Ectodermal cell (in vitro differentiated cells): ENCODE measurements around the gene CCDC144A. TPM values are rescaled to one million over a fixed set of nuclear protein-coding genes. Genes with fewer than 3 reads are reported as not detected.
"Not testable (repeated sequence)": the region's sequence is repeated elsewhere in the genome, so short reads cannot be mapped to it uniquely, and the experiment has no call there.

Experiments
- H3K27ac ChIP-seq: 2 replicates; pipeline ENCODE4 v1.7.0; 2013; ENCODE audit warnings: mild to moderate bottlenecking, low read depth, low read length; ENCODE audit not compliant: insufficient read depth, poor library complexity, severe bottlenecking
- H3K27me3 ChIP-seq: 2 replicates; pipeline ENCODE4 v1.7.0; 2013; ENCODE audit warnings: mild to moderate bottlenecking, low read length; ENCODE audit not compliant: insufficient read depth, control insufficient read depth, poor library complexity, severe bottlenecking
- H3K36me3 ChIP-seq: one replicate; pipeline ENCODE4 v1.7.0; 2013; ENCODE audit warnings: low read length; ENCODE audit not compliant: control insufficient read depth, insufficient read depth
- H3K4me1 ChIP-seq: one replicate; pipeline ENCODE4 v1.7.0; 2013; ENCODE audit warnings: low read length; ENCODE audit not compliant: control insufficient read depth, insufficient read depth
- H3K4me3 ChIP-seq: 2 replicates; pipeline ENCODE4 v1.7.0; 2013; ENCODE audit warnings: low read depth, low read length, control low read depth; ENCODE audit not compliant: insufficient read depth
- H3K9me3 ChIP-seq: 2 replicates; pipeline ENCODE4 v1.7.0; 2013; ENCODE audit warnings: mild to moderate bottlenecking, low read length, moderate library complexity; ENCODE audit not compliant: control insufficient read depth
- WGBS, 2 experiments: methylation state at CpG; one replicate each; pipeline ENCODE4 v1.1.7; 2013; ENCODE audit warnings: missing lambda C conversion rate in 2 of 2; 5-methylcytosine and 5-hydroxymethylcytosine counted together
- polyA plus RNA-seq, 4 experiments: library from polyadenylated mRNA; stranded (reverse); fragments of 50-300 nt; gene quantifications; one replicate each; pipeline ENCODE4 v1.2.3, GENCODE V29; 2013

Gene CCDC144A, protein sequence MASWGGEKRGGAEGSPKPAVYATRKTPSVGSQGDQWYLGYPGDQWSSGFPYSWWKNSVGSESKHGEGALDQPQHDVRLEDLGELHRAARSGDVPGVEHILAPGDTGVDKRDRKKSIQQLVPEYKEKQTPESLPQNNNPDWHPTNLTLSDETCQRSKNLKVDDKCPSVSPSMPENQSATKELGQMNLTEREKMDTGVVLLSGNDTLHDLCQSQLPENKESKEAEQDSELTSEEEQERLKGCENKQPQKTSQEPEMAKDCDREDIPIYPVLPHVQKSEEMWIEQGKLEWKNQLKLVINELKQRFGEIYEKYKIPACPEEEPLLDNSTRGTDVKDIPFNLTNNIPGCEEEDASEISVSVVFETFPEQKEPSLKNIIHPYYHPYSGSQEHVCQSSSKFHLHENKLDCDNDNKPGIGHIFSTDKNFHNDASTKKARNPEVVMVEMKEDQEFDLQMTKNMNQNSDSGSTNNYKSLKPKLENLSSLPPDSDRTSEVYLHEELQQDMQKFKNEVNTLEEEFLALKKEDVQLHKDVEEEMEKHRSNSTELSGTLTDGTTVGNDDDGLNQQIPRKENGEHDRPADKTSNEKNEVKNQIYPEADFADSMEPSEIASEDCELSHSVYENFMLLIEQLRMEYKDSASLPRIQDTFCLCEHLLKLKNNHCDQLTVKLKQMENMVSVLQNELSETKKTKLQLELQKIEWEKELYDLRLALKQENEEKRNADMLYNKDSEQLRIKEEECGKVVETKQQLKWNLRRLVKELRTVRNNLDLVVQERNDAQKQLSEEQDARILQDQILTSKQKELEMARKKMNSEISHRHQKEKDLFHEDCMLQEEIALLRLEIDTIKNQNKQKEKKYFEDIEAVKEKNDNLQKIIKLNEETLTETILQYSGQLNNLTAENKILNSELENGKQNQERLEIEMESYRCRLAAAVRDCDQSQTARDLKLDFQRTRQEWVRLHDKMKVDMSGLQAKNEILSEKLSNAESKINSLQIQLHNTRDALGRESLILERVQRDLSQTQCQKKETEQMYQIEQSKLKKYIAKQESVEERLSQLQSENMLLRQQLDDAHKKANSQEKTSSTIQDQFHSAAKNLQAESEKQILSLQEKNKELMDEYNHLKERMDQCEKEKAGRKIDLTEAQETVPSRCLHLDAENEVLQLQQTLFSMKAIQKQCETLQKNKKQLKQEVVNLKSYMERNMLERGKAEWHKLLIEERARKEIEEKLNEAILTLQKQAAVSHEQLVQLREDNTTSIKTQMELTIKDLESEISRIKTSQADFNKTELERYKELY (N-terminal part only)
- 1.6 TPM for polyA plus RNA-seq (2013, experiment 1 of 4)
- 1.4 TPM for polyA plus RNA-seq (2013, experiment 2 of 4)
- polyA plus RNA-seq (2013, experiment 3 of 4), result 1.1 TPM
- 1.1 TPM for polyA plus RNA-seq (2013, experiment 4 of 4)

- not testable (repeated sequence) for H3K4me3 ChIP-seq, H3K36me3 ChIP-seq, H3K27ac ChIP-seq, H3K9me3 ChIP-seq, H3K27me3 ChIP-seq, H3K4me1 ChIP-seq
- WGBS, 2 experiments, result 91 to 93% methylated on average over 33 of the region's 33 CpGs
Measured at GRCh38 chr17:16689731-16690281, at the start of gene CCDC144A. CCDC144A (plus strand) TSS chr17:16690241; CDS start chr17:16690401, 160 bp downstream.

DNA sequence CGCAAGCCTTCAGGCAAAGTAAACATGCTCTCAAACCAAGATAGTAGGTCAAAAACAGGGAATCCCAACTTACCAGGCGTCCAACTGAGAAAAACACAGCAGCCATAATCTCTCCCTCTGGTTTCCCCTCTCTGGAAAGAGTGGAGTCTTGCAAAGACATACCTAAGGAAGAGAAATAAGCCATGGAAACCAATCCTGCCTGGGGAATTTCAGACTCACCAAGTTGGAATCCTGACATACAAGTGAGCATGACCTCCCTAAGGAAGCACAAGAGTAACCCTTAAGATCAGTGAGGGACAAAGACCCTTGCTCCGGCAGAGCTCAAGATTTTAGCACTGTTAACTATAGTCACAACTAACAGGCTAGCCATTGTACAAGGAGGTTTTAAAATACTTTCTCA, 40.5 kb upstream of the CCDC144A start:
- WGBS, 2 experiments, result 86 to 91% methylated on average over 3 of the region's 3 CpGs
- H3K36me3 ChIP-seq, result no peaks in the 10 kb centered on the region

GRCh38 chr17:16652252-16652651, 37.8 kb upstream of the CCDC144A start:
- no peak overlapping the region for H3K4me3 ChIP-seq
- no peak overlapping the region for H3K27ac ChIP-seq
- H3K27me3 ChIP-seq, result no peaks in the 10 kb centered on the region
- H3K36me3 ChIP-seq, result no peaks in the 10 kb centered on the region
- no peaks in the 10 kb centered on the region for H3K9me3 ChIP-seq
- peaks cover 4% of the 10 kb centered on the region for H3K4me1 ChIP-seq
- 94 to 96% methylated on average over 3 of the region's 4 CpGs for WGBS, 2 experiments

More for the DNA sequence above, 40.5 kb upstream of the CCDC144A start:
- H3K4me3 ChIP-seq, result no peak overlapping the region
- no peak overlapping the region for H3K27ac ChIP-seq
- no peaks in the 10 kb centered on the region for H3K27me3 ChIP-seq
- peaks cover 4% of the 10 kb centered on the region for H3K4me1 ChIP-seq
- H3K9me3 ChIP-seq, result no peaks in the 10 kb centered on the region

- WGBS, 2 experiments, result 33 to 44% methylated on average over 8 of the region's 8 CpGs
- Histone ChIP-seq H3K27me3 (no peaks in the 10 kb centered on the region), H3K36me3 (no peaks in the 10 kb centered on the region), H3K4me3 (peak overlapping the region; percentile 45), H3K9me3 (no peaks in the 10 kb centered on the region), H3K27ac (peak overlapping the region; percentile 73), H3K4me1 (peaks cover 4% of the 10 kb centered on the region)
Measured at GRCh38 chr17:16652847-16653366, 37.1 kb upstream of the CCDC144A start.

- Histone ChIP-seq H3K36me3 (no peaks in the 10 kb centered on the region), H3K4me1 (peaks cover 4% of the 10 kb centered on the region), H3K4me3 (peak within 1 kb of the TSS; percentile 45), H3K9me3 (no peaks in the 10 kb centered on the region), H3K27ac (peak within 1 kb of the TSS; percentile 73), H3K27me3 (no peaks in the 10 kb centered on the region)
- WGBS, 2 experiments, result 1% methylated on average over 55 of the region's 55 CpGs
Measured at GRCh38 chr17:16653367-16654041, 36.5 kb upstream of the CCDC144A start, which contains the start of gene ZNF624. ZNF624 (minus strand) TSS chr17:16653850.

GRCh38 chr17:16661217-16661616, 28.8 kb upstream of the CCDC144A start:
- H3K4me3 ChIP-seq, result no peak overlapping the region
- H3K9me3 ChIP-seq, result no peaks in the 10 kb centered on the region
- H3K36me3 ChIP-seq, result no peaks in the 10 kb centered on the region
- no peaks in the 10 kb centered on the region for H3K27me3 ChIP-seq
- no peak overlapping the region for H3K27ac ChIP-seq
- no peaks in the 10 kb centered on the region for H3K4me1 ChIP-seq

- Histone ChIP-seq H3K36me3 (no peaks in the 10 kb centered on the region), H3K27ac (no peak overlapping the region), H3K27me3 (peaks cover 9% of the 10 kb centered on the region), H3K4me1 (no peaks in the 10 kb centered on the region), H3K4me3 (no peak overlapping the region), H3K9me3 (no peaks in the 10 kb centered on the region)
- 85 to 100% methylated on average over 1 of the region's 1 CpG for WGBS, 2 experiments
Measured at GRCh38 chr17:16662936-16663335, 27.1 kb upstream of the CCDC144A start.

- H3K27me3 ChIP-seq, H3K36me3 ChIP-seq, H3K4me1 ChIP-seq, H3K27ac ChIP-seq, H3K9me3 ChIP-seq: not testable (repeated sequence)
- H3K4me3 ChIP-seq, result peak overlapping the region; percentile 35
- WGBS, 2 experiments, result 72 to 79% methylated on average over 24 of the region's 24 CpGs
Measured at GRCh38 chr17:16666553-16666906, 23.5 kb upstream of the CCDC144A start.
